Activated CD4-positive, alpha-beta T cell treated with anti-CD3 and anti-CD28 coated beads for 1 hour (primary cell): ENCODE data around the gene CNIH3.
"Not testable (repeated sequence)": the region's sequence is repeated elsewhere in the genome, so short reads cannot be mapped to it uniquely, and the experiment has no call there.

Source experiments
- DNase-seq: peaks from one replicate; pipeline ENCODE4 v3.0.0-alpha.2; 2020

Gene CNIH3

DNA sequence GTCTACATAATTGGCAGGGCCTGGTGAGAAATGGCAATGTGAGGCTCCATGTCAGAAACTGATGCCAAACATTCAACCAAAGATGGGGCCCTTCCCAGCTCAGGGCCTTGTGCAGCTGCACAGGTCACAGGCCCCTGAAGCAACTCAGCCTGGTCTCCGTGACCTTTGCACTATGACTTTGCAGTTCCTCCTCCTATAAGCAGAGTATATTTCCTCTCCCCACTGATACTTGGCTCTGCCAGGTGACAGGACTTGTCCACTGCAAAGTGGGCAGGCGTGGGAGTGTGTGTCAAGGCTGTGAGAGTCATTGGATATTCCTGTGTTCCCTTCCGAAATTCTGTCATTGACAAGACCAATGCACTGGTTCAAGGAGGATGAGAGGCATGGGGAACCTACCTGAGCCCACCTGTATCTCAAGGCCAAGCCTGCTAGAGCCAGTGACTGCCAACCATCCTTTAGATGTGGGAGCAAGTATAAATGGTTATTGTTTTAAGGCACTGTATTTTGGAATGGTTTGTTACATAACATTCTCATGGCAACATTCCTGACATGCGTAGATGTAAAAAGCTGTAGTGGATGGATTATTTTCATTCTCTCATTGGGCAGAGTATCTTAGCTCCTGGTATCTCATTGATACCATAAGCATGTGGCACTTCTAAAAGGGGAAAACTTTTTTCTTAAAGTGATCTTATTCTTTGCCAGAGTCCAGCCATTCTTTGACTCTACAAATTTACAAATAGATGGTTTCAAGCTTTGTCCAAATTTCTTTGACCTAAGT lies 75.2 kb downstream of the CNIH3 start:
- no peak for DNase-seq

DNA sequence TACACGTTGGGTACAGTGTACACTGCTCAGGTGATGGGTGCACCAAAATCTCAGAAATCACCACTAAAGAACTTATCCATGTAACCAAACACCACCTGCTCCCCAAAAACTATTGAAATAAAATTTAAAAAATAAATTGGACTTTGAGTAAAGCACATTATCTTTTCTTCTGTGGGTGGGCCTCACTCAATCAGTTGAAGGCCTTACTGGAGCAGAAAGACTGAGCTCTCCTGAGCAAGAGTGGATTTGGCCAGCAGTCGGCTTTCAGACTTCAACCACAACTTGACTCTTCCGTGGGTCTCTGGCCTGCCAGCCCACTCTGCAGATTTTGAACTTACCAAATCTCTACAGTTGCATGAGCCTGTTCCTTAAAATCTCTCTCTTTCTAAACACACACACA lies 78.9 kb downstream of the CNIH3 start:
- DNase-seq: no peak

DNA sequence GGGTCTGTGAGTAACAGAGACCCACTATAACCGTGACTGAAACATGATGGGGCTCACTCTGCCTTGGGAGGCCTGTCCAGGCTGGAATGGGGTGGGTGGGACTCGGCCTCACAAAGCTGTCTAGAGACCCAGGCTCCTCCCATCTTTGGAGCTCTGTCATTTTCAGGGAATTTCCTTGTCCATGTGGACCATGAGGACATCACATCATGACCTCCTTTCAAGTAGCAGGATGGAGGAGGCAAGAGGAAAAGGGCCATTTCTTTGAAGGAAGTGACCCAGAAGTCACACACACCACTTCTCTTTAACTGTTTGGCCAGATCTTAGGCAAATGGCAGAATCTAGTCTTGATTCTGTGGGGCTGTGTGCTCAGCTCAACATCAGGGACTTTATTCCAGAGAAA lies 79.9 kb downstream of the CNIH3 start:
- no peak for DNase-seq

DNA sequence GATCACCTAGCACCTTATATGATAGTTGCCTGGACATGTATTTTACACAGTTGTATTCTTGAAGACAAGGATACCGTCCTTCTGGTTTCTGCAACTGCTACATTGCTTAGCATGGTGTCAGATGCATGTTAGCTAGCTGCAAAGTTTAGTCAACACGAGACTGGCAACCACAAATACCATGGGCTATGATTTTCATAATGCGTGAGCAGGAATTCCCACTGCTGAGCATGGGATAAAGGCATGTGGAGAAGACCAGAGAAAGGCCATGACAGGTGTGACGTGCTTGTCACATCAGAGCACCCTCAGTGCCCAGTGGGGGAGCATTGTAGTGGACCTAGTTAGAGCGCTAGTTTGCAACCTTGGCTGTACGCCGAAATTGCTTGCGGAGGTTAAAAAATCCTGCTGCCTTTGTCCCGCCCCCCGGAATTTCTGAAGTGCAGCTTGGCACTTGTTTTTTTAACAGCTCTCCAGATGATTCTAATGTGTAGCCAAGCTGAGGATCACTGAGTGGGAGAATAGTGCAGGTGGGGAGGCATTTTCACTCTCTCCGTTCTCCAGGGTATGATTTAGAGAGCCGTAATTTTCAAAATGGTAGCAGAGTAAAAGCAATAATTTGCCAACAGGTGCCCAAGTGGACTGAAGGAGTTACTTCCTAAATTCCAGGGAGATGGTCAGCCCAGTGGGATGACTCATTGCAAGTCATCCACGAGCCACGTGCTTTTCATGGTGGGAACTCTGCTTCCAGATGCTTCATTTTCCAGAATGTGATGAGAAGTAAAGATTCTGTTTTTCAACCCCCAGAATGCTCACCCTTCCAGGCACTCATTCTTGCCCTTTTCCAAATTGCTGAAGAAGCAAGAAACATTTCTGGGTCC lies 81.0 kb downstream of the CNIH3 start:
- DNase-seq: no peak

DNA sequence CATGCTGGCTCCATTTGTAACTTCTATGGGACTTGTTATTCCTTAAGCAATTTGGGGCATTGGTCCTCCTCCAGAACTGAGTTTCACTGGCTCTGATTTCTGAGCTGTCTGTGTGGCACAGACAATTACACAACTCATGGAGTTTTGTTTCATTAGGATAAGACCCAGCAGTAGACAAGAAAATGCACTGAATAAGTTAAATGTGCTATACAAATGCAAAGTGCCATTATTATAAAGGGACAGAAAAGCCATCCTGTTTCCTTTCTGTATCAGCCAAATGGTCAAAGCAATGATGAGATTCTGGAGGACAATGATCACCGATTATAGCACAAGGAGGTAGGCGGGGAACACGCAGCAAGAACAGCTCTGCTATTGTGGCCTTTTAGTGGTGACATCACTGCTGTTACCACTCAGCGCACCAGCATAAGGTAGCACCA lies 81.9 kb downstream of the CNIH3 start:
- DNase-seq: no peak

DNA sequence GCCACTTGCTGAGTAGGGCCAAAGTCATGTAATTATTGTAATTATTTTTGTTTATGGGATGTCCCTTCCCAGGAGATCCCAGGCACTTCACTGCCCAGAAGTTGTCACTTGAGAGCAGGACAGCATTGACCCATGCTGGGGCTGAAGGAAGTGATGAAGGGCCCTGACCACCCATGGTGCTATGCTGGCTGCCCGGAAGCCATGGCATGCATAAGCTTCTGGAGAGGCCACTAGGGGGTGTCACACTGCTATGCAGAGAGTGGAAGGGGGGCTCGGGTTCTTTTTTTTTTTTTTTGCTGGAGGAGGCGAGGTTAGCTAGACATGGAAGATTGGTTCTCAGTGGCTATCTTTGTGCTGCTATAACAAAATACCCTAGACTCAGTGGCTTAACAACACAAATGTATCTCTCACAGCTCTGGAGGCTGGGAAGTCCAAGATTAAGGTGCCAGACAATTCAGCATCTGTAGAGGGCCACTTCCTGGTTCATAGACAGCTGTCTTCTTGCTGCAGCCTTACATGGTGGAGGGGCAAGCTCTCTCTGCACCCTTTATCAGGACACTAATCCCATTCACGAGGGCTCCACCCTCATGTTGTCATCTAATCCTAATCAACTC lies 84.9 kb downstream of the CNIH3 start:
- no peak for DNase-seq

DNA sequence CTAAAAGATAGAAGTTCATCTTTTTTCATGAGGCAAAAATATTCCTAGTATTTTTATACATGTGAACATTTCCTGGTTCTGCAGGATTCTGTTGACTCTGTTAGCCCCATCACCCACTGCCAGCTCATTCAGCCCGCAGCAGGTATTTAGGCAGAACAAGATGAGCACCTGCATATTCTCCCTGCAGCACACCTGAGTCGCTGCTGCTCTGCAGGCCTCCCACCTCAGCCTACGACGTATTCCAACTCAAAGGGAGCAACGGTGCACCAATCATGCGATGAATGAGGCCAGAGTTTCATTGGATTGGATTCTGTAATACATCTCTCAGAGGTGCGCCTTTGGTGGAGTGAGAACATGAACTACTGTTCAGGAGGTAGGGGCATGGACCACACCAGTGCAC lies 87.6 kb downstream of the CNIH3 start:
- DNase-seq: no peak

DNA sequence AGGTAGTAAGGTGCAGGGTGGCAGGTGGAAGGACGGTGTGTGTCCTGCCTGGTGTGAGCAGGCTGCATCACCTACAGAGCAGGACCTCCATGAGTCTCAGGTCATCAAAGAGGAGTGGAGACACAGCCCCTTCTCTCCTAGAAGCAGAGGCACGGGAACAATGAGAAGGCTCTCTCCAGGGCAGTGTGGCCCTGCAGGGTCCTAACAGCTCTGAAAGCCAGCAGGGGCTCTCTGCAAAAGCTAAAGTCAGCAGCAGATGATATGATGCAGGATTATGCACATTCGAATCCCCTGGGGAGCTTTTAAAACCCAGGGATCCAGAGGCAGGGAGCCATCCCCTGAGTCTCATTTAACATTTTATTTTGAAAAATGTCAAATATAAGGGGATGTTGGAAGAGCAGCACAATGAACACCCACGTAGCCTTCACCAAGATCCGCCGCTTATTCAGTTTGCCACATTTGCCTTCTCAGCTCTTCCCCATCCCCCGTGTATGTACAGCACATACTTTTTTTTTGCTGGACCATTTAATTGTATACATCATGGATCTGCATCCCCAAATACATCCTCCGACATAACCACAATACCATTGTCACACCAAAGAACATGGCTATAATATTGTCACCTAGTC lies 88.1 kb downstream of the CNIH3 start:
- DNase-seq: no peak

DNA sequence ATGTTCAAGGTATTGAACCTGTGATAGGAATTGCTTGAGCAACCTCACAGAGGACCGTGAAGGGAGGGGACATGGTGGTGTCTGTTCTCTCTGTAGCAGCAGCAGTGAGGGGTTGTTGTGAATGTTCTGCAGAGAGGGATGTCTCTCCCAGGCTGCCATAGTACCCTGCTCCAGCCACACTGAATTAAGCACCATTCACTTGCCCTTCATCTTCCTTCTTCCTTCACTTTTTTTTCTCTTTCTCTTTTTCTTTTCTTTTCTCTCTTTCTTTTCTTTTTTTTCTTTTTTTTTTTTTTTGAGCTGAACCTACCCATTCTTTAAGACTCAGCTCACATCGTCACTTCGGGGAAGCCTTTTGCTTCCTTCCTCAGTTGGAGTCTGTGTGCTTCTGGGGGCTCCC lies 89.5 kb downstream of the CNIH3 start:
- no peak for DNase-seq

DNA sequence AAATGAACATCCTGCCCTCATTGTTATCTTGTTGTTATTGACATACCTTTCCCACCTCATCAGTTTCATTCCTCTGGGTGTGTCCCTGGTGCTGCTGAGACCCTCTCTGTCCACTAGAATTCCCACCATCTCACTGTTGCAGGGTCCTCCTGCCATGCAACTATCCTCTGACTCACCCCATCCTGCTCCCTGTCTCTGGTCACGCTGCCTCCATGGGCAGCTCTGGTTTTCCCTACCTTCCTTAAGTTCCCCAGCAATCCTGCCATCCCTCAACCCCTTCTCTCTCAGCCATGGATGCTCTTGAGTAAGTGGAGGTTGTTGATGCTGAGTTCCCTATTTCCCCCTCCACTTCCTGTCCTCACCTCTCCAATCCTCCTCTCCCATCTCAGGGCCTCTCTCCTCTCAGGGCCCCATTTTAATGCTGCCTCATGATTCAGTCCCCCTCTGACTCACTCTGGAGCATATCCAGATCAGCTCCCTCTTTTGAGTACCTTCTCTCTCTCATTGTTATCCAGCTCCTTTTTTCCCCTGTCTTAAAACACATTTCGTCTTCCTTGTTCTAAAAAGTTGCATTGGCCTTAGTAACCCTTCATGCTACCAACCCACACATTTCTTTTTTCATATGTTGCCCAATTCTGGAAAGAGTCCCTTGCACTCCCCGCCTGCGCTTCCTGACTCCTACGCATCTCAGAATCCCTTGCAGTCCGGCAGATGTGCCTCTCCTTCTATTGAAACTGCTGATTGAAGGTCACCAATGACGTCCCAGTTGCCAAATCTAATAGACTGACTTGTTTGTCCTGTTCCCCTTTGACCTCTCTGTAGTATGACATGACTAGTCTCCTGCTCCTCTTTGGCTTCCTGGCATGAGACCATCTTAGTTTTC lies 92.0 kb downstream of the CNIH3 start:
- no peak for DNase-seq

DNA sequence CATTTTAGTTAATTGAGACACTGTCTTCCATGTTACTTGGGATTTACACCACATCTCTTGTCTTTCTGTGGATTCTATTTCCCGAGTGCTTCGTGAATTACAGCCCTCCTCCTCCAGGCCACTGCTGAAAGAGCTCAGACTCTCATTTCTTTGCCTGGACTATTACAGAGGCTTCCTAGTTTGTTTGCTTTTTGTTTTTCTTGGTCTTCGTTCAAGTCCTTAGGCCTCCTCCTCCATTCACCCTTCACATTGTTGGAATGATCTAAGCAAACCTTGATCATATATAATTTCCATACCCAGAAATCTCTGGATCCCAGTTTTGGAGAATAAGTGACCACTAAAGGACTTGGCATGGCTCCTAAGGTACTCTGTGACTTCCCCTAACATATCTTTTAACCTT lies 94.1 kb downstream of the CNIH3 start:
- no peak for DNase-seq

DNA sequence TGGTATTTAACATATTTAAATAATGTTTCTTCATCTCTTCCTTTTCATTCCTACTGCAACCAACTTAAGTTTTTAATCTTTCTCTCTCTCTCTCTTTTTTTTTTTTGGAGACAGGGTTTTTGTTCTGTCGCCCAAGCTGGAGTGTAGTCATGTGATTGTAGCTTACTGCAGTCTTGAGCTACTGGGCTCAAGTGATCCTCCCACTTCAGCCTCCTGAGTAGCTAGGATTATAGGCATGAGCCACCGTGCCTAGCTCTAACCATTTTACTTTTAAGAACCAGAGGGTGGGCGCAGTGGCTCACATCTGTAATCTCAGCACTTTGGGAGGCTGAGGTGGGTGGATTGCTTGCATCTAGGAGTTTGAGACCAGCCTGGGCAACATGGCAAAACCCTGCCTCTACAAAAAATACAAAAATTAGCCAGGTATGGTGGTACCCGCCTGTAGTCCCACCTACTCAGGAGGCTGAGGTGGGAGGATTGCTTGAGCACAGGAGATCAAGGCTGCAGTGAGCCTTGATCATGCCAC lies 95.2 kb downstream of the CNIH3 start:
- DNase-seq: not testable (repeated sequence)

DNA sequence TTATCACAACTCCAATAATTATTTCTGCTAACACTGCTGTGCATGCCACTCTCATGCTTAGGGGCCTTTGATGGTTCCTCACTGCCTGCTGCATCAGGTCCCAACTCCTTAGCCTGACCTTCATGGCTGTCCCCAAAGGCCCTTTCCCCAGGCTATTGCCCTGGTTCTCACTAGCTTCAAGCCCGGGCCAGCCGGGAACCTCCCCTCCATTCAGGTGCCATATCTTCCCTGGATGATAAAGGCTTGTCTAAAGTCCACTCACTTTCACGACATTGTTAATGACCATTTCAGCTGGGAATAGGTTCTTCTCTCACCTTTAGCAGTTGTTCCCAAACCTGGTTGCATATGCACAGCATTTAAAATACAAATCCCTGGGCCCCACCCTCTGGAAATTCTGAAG lies 95.8 kb downstream of the CNIH3 start:
- DNase-seq: no peak

DNA sequence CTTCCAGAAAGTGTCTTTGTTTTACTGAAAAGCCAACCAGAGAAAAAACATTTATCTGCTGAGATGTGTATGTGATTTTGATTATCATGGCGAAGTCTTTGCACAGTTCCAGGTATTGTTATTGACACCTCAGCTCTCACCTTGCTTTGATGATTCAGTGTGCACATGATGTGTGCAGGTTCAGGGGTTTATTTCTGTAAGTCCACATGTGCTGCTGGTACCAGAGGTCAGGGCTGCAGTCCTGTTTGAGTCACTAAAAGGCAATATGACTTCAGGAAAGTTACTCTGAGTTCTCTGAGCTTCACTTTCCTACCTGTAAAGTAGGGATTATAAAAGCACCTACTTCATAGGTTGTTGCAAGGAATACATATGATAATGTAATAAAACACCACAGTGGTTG lies 97.1 kb downstream of the CNIH3 start:
- no peak for DNase-seq

DNA sequence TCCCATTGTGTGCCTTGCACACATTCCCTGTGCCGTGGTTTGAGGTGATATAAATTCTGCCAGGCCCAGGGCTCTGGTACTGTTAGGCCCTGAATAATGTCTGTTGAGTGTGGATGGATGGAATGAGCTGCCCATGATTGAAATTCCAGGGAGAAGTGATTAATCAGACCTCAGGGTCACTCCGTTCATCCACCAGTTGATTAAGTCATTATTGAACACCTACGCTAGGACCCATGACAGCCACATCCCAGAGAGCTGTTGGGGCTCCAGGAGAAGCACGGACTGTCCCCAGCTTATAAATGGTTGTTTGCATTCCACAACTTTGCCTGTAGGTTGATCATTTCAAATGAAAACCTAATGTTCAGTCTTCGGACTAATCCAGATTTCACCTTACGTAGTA lies 98.4 kb downstream of the CNIH3 start:
- DNase-seq: no peak

DNA sequence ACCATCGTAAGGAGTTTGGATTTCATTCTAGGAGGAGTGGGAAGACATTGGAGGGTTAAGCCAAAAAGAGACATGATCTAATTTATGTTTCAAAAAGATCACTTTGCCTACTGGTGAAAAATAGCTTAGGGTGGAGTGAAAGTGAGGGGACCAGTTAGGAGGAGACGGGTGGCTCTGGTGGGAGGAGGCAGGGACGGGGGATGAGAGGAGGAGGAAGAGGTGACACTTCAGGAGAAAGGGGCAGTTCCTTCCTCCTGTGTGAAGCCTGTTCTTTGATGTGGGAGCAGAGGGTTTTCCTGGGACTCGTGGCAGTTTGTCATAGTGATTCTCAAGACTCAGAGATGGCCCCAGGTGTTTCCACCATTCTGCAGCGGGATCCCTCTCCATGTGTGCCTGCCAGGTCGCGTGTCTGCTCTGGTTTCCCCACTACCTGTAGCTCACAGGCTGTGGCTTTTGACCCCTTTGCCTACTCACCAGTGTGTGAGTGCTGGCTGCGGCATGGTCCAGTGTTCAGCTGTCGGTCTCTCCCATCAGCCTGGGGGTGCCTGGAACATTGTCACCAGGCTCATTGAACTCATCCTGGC lies 102.4 kb downstream of the CNIH3 start:
- DNase-seq: no peak

DNA sequence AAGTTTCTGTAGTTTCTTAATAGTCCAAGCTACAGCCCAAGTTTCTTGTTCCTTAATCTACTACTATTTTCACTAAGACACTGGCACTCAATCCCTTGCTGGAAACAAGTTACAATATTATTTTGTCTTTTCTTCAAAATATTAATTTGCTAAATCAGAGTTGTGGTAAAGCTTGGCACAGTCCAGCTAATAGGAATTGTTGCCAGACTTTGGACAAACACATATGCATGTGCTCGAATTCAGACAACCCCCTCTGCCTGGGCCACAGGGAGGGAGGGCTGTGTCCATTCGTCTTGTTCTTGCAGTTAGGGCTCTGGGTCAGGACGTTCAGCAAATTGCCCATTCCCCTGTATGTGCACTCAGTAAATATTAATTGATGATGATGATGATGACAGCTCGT lies 103.6 kb downstream of the CNIH3 start:
- DNase-seq: no peak

DNA sequence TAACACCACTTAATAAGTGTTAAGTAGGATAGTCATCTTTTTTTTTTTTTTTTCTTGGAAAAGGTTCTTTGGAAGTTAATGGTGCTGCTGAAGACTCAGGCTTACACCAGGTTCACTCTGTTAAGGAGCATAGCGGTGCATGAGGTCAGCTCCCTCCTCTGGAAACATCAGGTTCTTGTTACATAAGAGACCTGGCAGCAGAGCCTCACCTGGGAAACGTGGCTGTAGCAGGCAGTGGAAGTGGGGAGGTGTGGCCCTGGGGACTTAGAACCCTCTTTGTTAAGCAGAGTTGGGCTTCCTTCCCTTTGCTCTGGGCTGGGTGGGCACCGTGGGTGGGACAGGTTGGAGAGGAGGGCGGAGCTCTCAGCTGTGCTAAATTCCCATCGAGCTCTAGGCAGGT lies 104.1 kb downstream of the CNIH3 start:
- DNase-seq: no peak

DNA sequence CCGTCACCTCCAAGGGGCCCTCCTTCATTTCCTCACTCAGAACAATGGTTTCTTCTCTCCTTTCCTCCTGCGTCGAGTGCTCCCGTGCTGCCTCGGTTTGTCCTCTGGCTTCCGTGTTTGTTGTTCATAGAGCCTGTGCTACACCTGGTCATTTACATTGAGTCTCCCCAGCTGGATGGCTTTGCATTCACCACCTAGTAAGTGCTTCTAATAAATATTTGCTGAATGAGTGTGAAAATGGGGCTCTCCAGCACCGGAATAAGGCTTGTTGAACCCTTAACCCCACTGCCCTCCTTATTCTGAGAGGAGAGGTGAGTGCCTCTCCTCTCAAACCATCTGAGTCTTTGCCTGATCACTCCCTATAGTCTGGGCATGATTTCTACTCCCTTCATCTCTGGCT lies 104.9 kb downstream of the CNIH3 start:
- no peak for DNase-seq

DNA sequence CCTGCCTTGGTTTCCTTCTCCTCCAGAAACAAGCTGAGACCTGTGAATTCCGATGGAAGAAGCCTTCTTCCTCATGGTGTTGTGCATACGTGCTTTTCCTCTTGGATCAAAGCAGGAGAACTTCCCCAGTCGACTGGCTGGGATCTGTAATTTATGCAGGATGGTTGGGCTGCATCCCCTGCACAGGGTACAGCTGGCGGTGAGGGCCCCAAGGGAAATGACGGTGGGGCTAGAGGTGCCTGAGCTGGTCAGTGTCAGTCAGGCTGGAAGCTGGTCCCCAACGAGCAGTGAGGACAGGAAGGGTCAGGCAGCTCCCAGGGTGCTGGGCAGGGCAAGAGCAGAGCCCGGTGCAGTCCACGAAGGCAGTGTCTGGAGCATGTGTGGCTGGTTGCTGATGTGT lies 106.7 kb downstream of the CNIH3 start:
- DNase-seq: no peak

DNA sequence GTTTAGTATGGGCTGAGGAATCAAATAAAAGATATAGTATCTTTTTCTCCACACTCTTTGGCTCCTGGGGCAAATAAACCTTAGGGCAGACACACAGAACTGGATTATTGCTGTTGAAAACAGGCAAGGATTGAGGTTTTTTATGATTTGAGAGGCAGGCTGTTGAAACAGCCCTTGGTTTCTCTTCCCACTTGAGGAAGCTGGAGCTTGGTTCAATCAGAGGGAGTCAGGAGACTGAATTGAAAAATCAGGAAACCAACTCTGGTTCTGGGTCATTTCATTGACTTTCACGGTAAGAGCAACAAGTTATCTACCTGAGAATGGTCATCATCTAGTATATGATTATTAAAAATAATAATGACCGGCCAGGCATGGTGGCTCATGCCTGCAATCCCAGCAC lies 108.4 kb downstream of the CNIH3 start:
- DNase-seq: no peak
